ENCODE results near the gene SOBP.

DNA sequence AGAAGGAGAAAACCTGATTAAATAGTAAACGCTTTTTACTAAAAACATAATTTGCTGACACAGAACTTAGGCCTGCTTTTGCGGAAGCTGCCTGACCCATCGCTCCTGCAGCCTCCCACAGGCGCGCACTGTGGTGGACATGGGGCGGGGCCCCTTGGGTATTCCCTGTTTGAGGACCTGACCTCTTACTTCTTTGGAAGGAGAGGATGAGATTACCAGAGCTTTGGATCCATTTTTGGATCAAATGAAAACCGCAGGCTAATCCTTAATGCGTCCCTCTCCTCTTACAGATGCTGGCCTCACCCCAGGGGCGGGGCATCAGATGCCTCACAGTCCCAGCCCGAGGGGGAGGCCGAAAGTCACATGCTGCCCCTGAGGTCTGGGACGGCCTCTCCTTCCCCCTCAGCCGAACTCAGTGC is 183.2 kb downstream of the SOBP start:
- no peak for TF ChIP-seq POLR2AphosphoS5 (IDR thresholded peaks at IDR 0.05)
- TF ChIP-seq, protein P1, sequence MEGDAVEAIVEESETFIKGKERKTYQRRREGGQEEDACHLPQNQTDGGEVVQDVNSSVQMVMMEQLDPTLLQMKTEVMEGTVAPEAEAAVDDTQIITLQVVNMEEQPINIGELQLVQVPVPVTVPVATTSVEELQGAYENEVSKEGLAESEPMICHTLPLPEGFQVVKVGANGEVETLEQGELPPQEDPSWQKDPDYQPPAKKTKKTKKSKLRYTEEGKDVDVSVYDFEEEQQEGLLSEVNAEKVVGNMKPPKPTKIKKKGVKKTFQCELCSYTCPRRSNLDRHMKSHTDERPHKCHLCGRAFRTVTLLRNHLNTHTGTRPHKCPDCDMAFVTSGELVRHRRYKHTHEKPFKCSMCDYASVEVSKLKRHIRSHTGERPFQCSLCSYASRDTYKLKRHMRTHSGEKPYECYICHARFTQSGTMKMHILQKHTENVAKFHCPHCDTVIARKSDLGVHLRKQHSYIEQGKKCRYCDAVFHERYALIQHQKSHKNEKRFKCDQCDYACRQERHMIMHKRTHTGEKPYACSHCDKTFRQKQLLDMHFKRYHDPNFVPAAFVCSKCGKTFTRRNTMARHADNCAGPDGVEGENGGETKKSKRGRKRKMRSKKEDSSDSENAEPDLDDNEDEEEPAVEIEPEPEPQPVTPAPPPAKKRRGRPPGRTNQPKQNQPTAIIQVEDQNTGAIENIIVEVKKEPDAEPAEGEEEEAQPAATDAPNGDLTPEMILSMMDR (IDR thresholded peaks at IDR 0.05): no peak
- TF ChIP-seq POLR2A (IDR thresholded peaks at IDR 0.05): no peak
- TF ChIP-seq EP300 (IDR thresholded peaks at IDR 0.05): no peak

All from upper lobe of left lung (tissue), 4 donors.